HFFc6 (cell line): ENCODE data around the gene B4GALT6. TPM values are rescaled to one million over a fixed set of nuclear protein-coding genes. Genes with fewer than 3 reads are reported as not detected.

ENCODE experiments used
- DNase-seq: peaks from one replicate; pipeline ENCODE4 v3.0.0-alpha.2; 2018
- H3K27ac Mint-ChIP-seq: 2 replicates; pipeline ENCODE4 v1.8.0; 2020; ENCODE audit warnings: mild to moderate bottlenecking, mixed read lengths
- H3K27me3 Mint-ChIP-seq: 2 replicates; pipeline ENCODE4 v1.8.0; 2021; ENCODE audit warnings: mild to moderate bottlenecking, moderate library complexity, mixed read lengths; ENCODE audit not compliant: insufficient read depth
- H3K36me3 Mint-ChIP-seq: 2 replicates; pipeline ENCODE4 v1.8.0; 2021; ENCODE audit warnings: low read depth, mixed read lengths
- H3K4me1 Mint-ChIP-seq: 2 replicates; pipeline ENCODE4 v1.8.0; 2020; ENCODE audit warnings: low read depth, mixed read lengths
- H3K4me3 Mint-ChIP-seq: 2 replicates; pipeline ENCODE4 v1.8.0; 2020; ENCODE audit warnings: mild to moderate bottlenecking, moderate library complexity, mixed read lengths
- H3K9me3 Mint-ChIP-seq: 2 replicates; pipeline ENCODE4 v1.8.0; 2020; ENCODE audit warnings: mild to moderate bottlenecking, mixed read lengths
- total RNA-seq, 6 experiments: library from RNA; stranded (reverse); fragmentation: NEBNext Ultra II Directional; extraction: Animal tissue kit (Norgen Biotek cat#: 25700); gene quantifications; 2 replicates in 1 of 6; 3 replicates in 5 of 6; pipeline ENCODE4 v1.2.3, GENCODE V29; 2021
- TF ChIP-seq, protein P1 (sequence below): fragments of 200-600 bp; sonication (generic); IDR thresholded peaks from 2 replicates; pipeline ENCODE4 v1.5.0; 2021; ENCODE audit warnings: antibody characterized with exemption, mild to moderate bottlenecking

B4GALT6 gene
- total RNA-seq, 6 experiments from 2014 or later, result not detected

DNA sequence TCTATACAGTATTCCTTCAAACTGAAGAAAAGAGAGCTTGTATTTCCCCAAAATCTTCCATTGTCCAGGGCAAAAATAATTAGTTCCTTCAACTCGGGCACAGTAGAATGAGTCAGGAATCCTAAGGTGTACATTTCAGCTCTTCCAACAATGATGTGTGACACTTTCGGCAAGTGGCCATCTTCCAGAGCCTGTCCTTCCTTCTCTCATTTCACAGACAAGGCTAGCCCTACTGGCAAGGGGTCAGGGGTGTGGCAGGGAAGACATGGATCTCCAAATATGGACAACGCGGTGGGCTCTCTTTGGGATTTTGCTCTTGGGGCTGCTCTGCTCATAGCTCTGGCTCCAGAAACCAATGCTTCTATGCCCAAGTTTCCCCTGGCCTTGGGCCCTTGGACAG is 6.0 kb downstream of the B4GALT6 start:
- no peaks in the 10 kb centered on the region for H3K9me3 Mint-ChIP-seq
- no peaks in the 10 kb centered on the region for H3K36me3 Mint-ChIP-seq
- no peaks in the 10 kb centered on the region for H3K27me3 Mint-ChIP-seq
- DNase-seq, result no peak
- TF ChIP-seq, protein P1, sequence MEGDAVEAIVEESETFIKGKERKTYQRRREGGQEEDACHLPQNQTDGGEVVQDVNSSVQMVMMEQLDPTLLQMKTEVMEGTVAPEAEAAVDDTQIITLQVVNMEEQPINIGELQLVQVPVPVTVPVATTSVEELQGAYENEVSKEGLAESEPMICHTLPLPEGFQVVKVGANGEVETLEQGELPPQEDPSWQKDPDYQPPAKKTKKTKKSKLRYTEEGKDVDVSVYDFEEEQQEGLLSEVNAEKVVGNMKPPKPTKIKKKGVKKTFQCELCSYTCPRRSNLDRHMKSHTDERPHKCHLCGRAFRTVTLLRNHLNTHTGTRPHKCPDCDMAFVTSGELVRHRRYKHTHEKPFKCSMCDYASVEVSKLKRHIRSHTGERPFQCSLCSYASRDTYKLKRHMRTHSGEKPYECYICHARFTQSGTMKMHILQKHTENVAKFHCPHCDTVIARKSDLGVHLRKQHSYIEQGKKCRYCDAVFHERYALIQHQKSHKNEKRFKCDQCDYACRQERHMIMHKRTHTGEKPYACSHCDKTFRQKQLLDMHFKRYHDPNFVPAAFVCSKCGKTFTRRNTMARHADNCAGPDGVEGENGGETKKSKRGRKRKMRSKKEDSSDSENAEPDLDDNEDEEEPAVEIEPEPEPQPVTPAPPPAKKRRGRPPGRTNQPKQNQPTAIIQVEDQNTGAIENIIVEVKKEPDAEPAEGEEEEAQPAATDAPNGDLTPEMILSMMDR, result no peak
- H3K4me3 Mint-ChIP-seq, result no peak overlapping the region
- H3K4me1 Mint-ChIP-seq, result no peaks in the 10 kb centered on the region
- no peak overlapping the region for H3K27ac Mint-ChIP-seq

DNA sequence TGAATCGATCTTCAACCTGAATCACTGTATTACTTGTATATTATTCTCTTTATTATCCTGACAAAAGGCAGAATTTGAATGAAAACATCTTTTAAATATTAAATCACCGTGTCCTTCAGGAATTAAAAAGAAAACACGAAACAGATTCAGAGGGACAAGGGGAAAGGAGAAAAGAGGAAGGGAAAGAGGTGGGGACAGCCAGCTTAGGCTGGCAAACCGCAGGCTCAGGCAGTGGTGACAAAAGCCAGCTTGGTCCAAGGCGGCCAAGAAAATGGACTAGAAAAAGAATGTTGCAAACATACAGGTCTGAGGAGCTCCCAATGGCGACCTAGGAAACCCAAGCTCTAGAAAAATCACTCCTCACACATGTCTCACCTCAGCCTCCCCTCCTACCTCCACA is 6.8 kb downstream of the B4GALT6 start:
- Mint-ChIP-seq H3K27ac (no peak overlapping the region), H3K27me3 (no peaks in the 10 kb centered on the region), H3K4me3 (no peak overlapping the region), H3K4me1 (no peaks in the 10 kb centered on the region), H3K36me3 (no peaks in the 10 kb centered on the region), H3K9me3 (no peaks in the 10 kb centered on the region)
- TF ChIP-seq, protein P1, result no peak
- no peak for DNase-seq

DNA sequence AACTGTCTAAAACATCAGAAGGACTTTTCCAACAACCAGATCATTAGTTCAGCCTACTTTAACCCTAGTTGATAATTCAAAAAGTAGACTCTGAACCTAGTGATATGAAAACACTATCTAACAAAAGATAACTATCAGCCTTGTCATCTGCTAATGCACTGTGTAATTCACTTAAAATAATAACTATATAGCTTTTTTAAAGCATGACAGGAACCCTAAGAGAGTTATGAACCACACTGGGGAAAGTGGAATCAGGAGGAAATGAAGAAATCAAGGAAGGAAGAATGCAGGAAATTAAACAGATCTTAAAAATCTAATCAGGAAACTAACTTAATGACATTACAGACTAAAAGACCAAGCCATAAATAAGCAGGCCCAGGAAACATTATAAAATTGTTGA is 9.0 kb downstream of the B4GALT6 start:
- Mint-ChIP-seq H3K4me1 (no peaks in the 10 kb centered on the region), H3K4me3 (no peak overlapping the region), H3K9me3 (no peaks in the 10 kb centered on the region), H3K36me3 (no peaks in the 10 kb centered on the region), H3K27me3 (no peaks in the 10 kb centered on the region), H3K27ac (no peak overlapping the region)
- TF ChIP-seq, protein P1, result no peak
- DNase-seq, result no peak

DNA sequence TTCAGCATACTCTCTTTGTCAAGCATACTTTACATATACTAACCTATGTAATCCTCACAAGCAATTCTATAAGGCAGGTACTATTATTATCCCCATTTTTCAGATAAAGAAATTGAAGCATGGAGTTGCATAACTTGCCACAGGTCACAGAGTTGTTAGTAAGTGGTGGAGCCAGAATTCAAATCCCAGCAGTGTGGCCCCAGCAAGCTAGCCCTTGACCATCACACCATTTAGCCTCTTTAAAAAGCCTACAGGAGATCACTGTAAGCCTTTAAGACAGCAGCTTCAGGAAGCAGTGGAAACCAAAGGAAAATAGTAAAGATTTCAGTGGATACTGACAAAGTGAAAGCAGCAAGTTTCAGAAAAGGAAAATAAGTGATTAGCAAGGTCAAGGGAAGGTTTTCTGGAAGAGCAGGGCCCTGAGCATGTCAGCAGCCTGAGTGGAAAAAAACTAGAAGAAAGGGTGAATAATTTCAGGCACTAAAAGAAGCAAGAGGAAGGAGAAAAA is 11.7 kb downstream of the B4GALT6 start:
- H3K4me3 Mint-ChIP-seq, result no peak overlapping the region
- H3K27me3 Mint-ChIP-seq, result no peaks in the 10 kb centered on the region
- DNase-seq, result no peak
- H3K9me3 Mint-ChIP-seq, result no peaks in the 10 kb centered on the region
- H3K27ac Mint-ChIP-seq, result no peak overlapping the region
- H3K36me3 Mint-ChIP-seq, result no peaks in the 10 kb centered on the region
- H3K4me1 Mint-ChIP-seq, result no peaks in the 10 kb centered on the region
- TF ChIP-seq, protein P1, result no peak

DNA sequence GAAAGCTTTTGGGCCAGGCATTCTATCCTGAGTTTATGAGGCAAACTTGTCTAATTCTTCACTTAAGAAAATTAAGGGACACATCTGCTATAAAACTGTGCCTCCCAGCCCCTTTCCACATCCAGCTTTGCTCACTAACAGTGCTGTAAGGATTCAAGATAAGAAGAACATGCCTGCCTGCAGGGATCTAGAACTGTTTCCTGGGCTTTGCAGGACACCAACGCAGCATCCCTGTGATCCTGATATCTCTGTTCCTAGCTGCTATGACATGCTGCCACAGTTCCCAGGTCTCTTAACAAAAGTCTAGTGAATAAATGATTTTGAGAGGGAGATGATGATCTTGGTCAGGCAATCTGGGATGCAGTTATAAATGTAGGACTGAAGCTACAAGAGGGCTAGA is 12.4 kb downstream of the B4GALT6 start:
- Mint-ChIP-seq H3K27ac (no peak overlapping the region), H3K4me1 (no peaks in the 10 kb centered on the region), H3K4me3 (no peak overlapping the region), H3K36me3 (no peaks in the 10 kb centered on the region), H3K9me3 (no peaks in the 10 kb centered on the region), H3K27me3 (no peaks in the 10 kb centered on the region)
- TF ChIP-seq, protein P1, result no peak
- no peak for DNase-seq

DNA sequence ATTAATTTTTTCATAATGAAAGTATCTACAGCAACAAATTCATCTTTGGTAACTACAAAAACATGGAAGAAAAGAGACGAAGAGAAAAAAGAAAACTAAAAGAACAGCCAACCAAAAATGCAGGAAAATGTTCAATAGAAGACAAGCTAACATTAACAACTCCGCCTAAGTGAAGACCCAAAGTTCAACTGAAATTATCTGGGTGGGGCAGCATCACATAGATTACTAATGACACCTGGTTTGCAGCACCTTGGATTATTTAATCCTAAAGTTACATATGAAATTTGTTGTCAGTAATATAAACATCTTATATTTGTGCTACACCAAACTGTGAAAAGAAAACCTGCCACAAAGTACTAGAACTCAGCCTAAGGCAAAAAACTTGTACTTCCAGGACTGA is 14.8 kb downstream of the B4GALT6 start:
- H3K4me3 Mint-ChIP-seq, result no peak overlapping the region
- DNase-seq, result no peak
- H3K27ac Mint-ChIP-seq, result no peak overlapping the region
- TF ChIP-seq, protein P1, result no peak
- H3K36me3 Mint-ChIP-seq, result no peaks in the 10 kb centered on the region
- H3K4me1 Mint-ChIP-seq, result no peaks in the 10 kb centered on the region
- no peaks in the 10 kb centered on the region for H3K9me3 Mint-ChIP-seq
- H3K27me3 Mint-ChIP-seq, result no peaks in the 10 kb centered on the region
